Medulla oblongata (tissue), 1 donor: Measurements from ENCODE around the gene FLVCR2.
A peak's percentile ranks its signal among the peaks of the same experiment; 100 is the strongest.

Experiments used
- DNase-seq: peaks from one replicate; pipeline ENCODE4 v3.0.0-alpha.2; 2015; ENCODE audit errors: extremely low spot score

FLVCR2 gene

GRCh38 chr14:75630695-75631452 lies 52.5 kb downstream of the FLVCR2 start:
- DNase-seq = no peak

GRCh38 chr14:75631453-75631831 lies 53.0 kb downstream of the FLVCR2 start:
- no peak for DNase-seq

GRCh38 chr14:75634848-75635247 lies 56.4 kb downstream of the FLVCR2 start:
- no peak for DNase-seq

- DNase-seq = peak; percentile 64
Observed at GRCh38 chr14:75636100-75636692, 57.8 kb downstream of the FLVCR2 start.

GRCh38 chr14:75640876-75641275 lies 62.5 kb downstream of the FLVCR2 start:
- no peak for DNase-seq

GRCh38 chr14:75643985-75644384 lies 65.6 kb downstream of the FLVCR2 start:
- DNase-seq = no peak

- no peak for DNase-seq
Observed at GRCh38 chr14:75645056-75645455, 66.6 kb downstream of the FLVCR2 start.

GRCh38 chr14:75646762-75647161 lies 68.3 kb downstream of the FLVCR2 start:
- no peak for DNase-seq

GRCh38 chr14:75647640-75648039 lies 69.2 kb downstream of the FLVCR2 start:
- no peak for DNase-seq

- DNase-seq = no peak
Observed at GRCh38 chr14:75648066-75648838, 69.8 kb downstream of the FLVCR2 start.

GRCh38 chr14:75649337-75649736 lies 70.9 kb downstream of the FLVCR2 start:
- DNase-seq = no peak

GRCh38 chr14:75649773-75650172 lies 71.4 kb downstream of the FLVCR2 start:
- no peak for DNase-seq

- DNase-seq = no peak
Observed at GRCh38 chr14:75650253-75651058, 72.0 kb downstream of the FLVCR2 start.

- DNase-seq = no peak
Observed at GRCh38 chr14:75653563-75653962, 75.1 kb downstream of the FLVCR2 start.

- DNase-seq = peak; percentile 89
Observed at GRCh38 chr14:75654127-75654732, 75.8 kb downstream of the FLVCR2 start.

- DNase-seq = no peak
Observed at GRCh38 chr14:75655235-75655634, 76.8 kb downstream of the FLVCR2 start.

GRCh38 chr14:75657331-75657730 lies 78.9 kb downstream of the FLVCR2 start:
- DNase-seq = no peak

GRCh38 chr14:75658957-75659356 lies 80.5 kb downstream of the FLVCR2 start:
- DNase-seq = no peak

GRCh38 chr14:75660238-75660629 lies 81.8 kb downstream of the FLVCR2 start:
- DNase-seq = no peak

- peak; percentile 99 for DNase-seq
Observed at GRCh38 chr14:75660630-75661498, 82.4 kb downstream of the FLVCR2 start, which contains the start of the genes ERG28 and TTLL5. TSS of gene ERG28 (minus strand) at chr14:75660876. CDS start at chr14:75657502, 3,374 bp downstream. TSS of gene TTLL5 (plus strand) at chr14:75661246. CDS start at chr14:75663150, 1,904 bp downstream.
